ENCODE measurements around the gene CARD9. TPM values are rescaled to one million over a fixed set of nuclear protein-coding genes. Genes with fewer than 3 reads are reported as not detected.

Gene CARD9
- total RNA-seq, 1 experiment from 2014 or later = 14.0 TPM

GRCh38 chr9:136328622-136329041 is 44.8 kb downstream of the CARD9 start:
- Histone ChIP-seq H3K9me3 (ENCODE audit: insufficient read depth, low read depth) (no peaks in the 10 kb centered on the region), H3K27ac (no peak overlapping the region), H4K20me1 (ENCODE audit: insufficient read depth) (peaks cover 5% of the 10 kb centered on the region; the same call in 1 of the 2 replicates), H3K4me2 (peak overlapping the region; percentile 71), H3K79me2 (ENCODE audit: low read depth) (no peaks in the 10 kb centered on the region), H3K36me3 (ENCODE audit: low read depth) (no peaks in the 10 kb centered on the region), H3F3A (ENCODE audit: insufficient read depth, low read depth) (peaks cover 8% of the 10 kb centered on the region; the same call in 1 of the 2 replicates), H3K9me2 (ENCODE audit: insufficient read depth) (no peaks in the 10 kb centered on the region), H3K4me3 (peak overlapping the region; percentile 46; the same call in 1 of the 2 replicates), H3K4me1 (replicated peaks; ENCODE audit: insufficient read depth) (peaks cover 11% of the 10 kb centered on the region; the same call in 1 of the 2 replicates), H2AFZ (no peak overlapping the region), H3K27me3 (ENCODE audit: insufficient read depth, low read depth) (no peaks in the 10 kb centered on the region)
- intact Hi-C loops (cut with micrococcal nuclease; ENCODE audit: unreplicated experiment) = no loop called here
- DNase-seq = no peak
- ChIA-PET POLR2A (ENCODE audit: unreplicated experiment) (interaction anchor here (0.5 kb wide), 1 partner anchor 31 kb away, joined by 3 read pairs; no protein-coding TSS in a partner anchor), CTCF (no interaction called here)
- BruUV-seq (replicated peaks) = no TSS peak
- TF ChIP-seq EZH2 (IDR thresholded peaks at IDR 0.05; ENCODE audit: low read depth) (no peak), CTCF (conservative IDR thresholded peaks at IDR 0.05) (no peak)

GRCh38 chr9:136328011-136328621 is 45.4 kb downstream of the CARD9 start:
- ChIA-PET CTCF (no interaction called here), POLR2A (ENCODE audit: unreplicated experiment) (interaction anchor here (0.5 to 0.6 kb wide), 2 partner anchors 31 to 156 kb away, joined by 3 to 8 read pairs; no protein-coding TSS in a partner anchor)
- Histone ChIP-seq H3K4me1 (replicated peaks; ENCODE audit: insufficient read depth) (peaks cover 11% of the 10 kb centered on the region; the same call in 1 of the 2 replicates), H2AFZ (no peak overlapping the region), H3K9me3 (ENCODE audit: insufficient read depth, low read depth) (no peaks in the 10 kb centered on the region), H3K4me2 (peak overlapping the region; percentile 71), H3F3A (ENCODE audit: insufficient read depth, low read depth) (peaks cover 8% of the 10 kb centered on the region; the same call in 1 of the 2 replicates), H3K79me2 (ENCODE audit: low read depth) (no peaks in the 10 kb centered on the region), H3K9me2 (ENCODE audit: insufficient read depth) (no peaks in the 10 kb centered on the region), H3K27ac (no peak overlapping the region), H4K20me1 (ENCODE audit: insufficient read depth) (peaks cover 5% of the 10 kb centered on the region; the same call in 1 of the 2 replicates), H3K36me3 (ENCODE audit: low read depth) (no peaks in the 10 kb centered on the region), H3K4me3 (peak overlapping the region; percentile 46; the same call in 1 of the 2 replicates), H3K27me3 (ENCODE audit: insufficient read depth, low read depth) (no peaks in the 10 kb centered on the region)
- intact Hi-C loops (cut with micrococcal nuclease; ENCODE audit: unreplicated experiment) = no loop called here
- BruUV-seq (replicated peaks) = TSS peak; percentile 64
- DNase-seq = peak; percentile 82 to 94
- TF ChIP-seq EZH2 (IDR thresholded peaks at IDR 0.05; ENCODE audit: low read depth) (no peak), CTCF (conservative IDR thresholded peaks at IDR 0.05) (no peak)

GRCh38 chr9:136327304-136327974 is 46.0 kb downstream of the CARD9 start, which contains the start of gene GPSM1:
TSS of gene GPSM1 (plus strand) at chr9:136327539. CDS start at chr9:136327696, 157 bp downstream.
- H3K36me3 ChIP-seq (ENCODE audit: low read depth) = no peaks in the 10 kb centered on the region
- H3F3A ChIP-seq (ENCODE audit: insufficient read depth, low read depth) = peaks cover 8% of the 10 kb centered on the region; the same call in 1 of the 2 replicates
- H3K4me1 ChIP-seq (replicated peaks; ENCODE audit: insufficient read depth) = peaks cover 11% of the 10 kb centered on the region; the same call in 1 of the 2 replicates
- no peaks in the 10 kb centered on the region for H3K9me2 ChIP-seq (ENCODE audit: insufficient read depth)
- no peaks in the 10 kb centered on the region for H3K27me3 ChIP-seq (ENCODE audit: insufficient read depth, low read depth)
- ChIA-PET CTCF (interaction anchor here (0.6 kb wide), 1 partner anchor 181 kb away, joined by 7 read pairs; no protein-coding TSS in a partner anchor), POLR2A (ENCODE audit: unreplicated experiment) (interaction anchor here (0.6 kb wide), 1 partner anchor 156 kb away, joined by 8 read pairs; no protein-coding TSS in a partner anchor)
- H3K9me3 ChIP-seq (ENCODE audit: insufficient read depth, low read depth) = no peaks in the 10 kb centered on the region
- TF ChIP-seq CTCF (conservative IDR thresholded peaks at IDR 0.05) (no peak), EZH2 (IDR thresholded peaks at IDR 0.05; ENCODE audit: low read depth) (no peak)
- peak in 1 of 2 experiments; percentile 33 for DNase-seq
- BruUV-seq (replicated peaks) = no TSS peak
- intact Hi-C loops (cut with micrococcal nuclease; ENCODE audit: unreplicated experiment) = no loop called here
- H2AFZ ChIP-seq = no peak within 1 kb of the TSS
- H3K4me2 ChIP-seq = peak within 1 kb of the TSS; percentile 71
- peaks cover 5% of the 10 kb centered on the region; the same call in 1 of the 2 replicates for H4K20me1 ChIP-seq (ENCODE audit: insufficient read depth)
- no peak within 1 kb of the TSS for H3K27ac ChIP-seq
- peak within 1 kb of the TSS; percentile 46; the same call in 1 of the 2 replicates for H3K4me3 ChIP-seq
- H3K79me2 ChIP-seq (ENCODE audit: low read depth) = no peaks in the 10 kb centered on the region

Data from PC-9 (cell line).